B cell (primary cell): Measurements from ENCODE around the gene NIPAL4. TPM values are rescaled to one million over a fixed set of nuclear protein-coding genes. Genes with fewer than 3 reads are reported as not detected.

Experiments
- ATAC-seq: fragments of 200-7000 bp; cut with Tn5 transposase; one replicate; pipeline ENCODE4 v1.10.0; 2021; ENCODE audit warnings: low read depth, mild to moderate bottlenecking, moderate number of reproducible peaks, moderate library complexity
- CTCF ChIA-PET: fragments of 350-600 bp; sonication (Branson Sonifier 250); formaldehyde crosslinking; loops from one replicate; lab custom pipeline; 2021; ENCODE audit warnings: antibody characterized with exemption, inconsistent platforms; lab: Charles Lee
- POLR2A ChIA-PET: fragments of 350-600 bp; sonication (Branson Sonifier 250); formaldehyde crosslinking; loops from one replicate; lab custom pipeline; 2021; ENCODE audit warnings: antibody characterized with exemption; lab: Charles Lee
- DNase-seq: peaks from one replicate; pipeline ENCODE4 v3.0.0; 2013
- H2AFZ ChIP-seq: 2 replicates; pipeline ENCODE4 v1.6.1; 2012; ENCODE audit warnings: mild to moderate bottlenecking, low read depth, low read length; ENCODE audit not compliant: insufficient read depth, poor library complexity, severe bottlenecking
- H3K27ac ChIP-seq, 2 donors: 1 replicate in 1 of 2; 2 replicates in 1 of 2; pipeline ENCODE4 v1.5.1; 2012 to 2013; ENCODE audit warnings: low read length in 2 of 2, mild to moderate bottlenecking in 2 of 2, moderate library complexity in 1 of 2
- H3K27me3 ChIP-seq, 4 experiments: fragments of 200-600 bp in 1 of 4; sonication (generic) in 1 of 4; replicated peaks in 1 of 4; 1 replicate in 2 of 4; 2 replicates in 2 of 4; pipeline versions ENCODE4 v1.6.1 to v1.7.0; 2013 to 2016; ENCODE audit warnings: low read length in 3 of 4, mild to moderate bottlenecking in 2 of 4, mixed read lengths in 1 of 4, moderate library complexity in 1 of 4; ENCODE audit not compliant: insufficient read depth in 4 of 4, control insufficient read depth in 3 of 4; ENCODE audit errors: control extremely low read depth in 1 of 4
- H3K36me3 ChIP-seq, 2 experiments: replicated peaks in 1 of 2; 1 replicate in 1 of 2; 2 replicates in 1 of 2; pipeline versions ENCODE4 v1.6.1 to v1.7.1; 2013; ENCODE audit warnings: low read length in 1 of 2; ENCODE audit not compliant: insufficient read depth in 2 of 2, control insufficient read depth in 1 of 2; ENCODE audit errors: control extremely low read depth in 1 of 2, extremely low read depth in 1 of 2
- H3K4me1 ChIP-seq, 2 donors: fragments of 200-600 bp in 1 of 2; sonication (generic) in 1 of 2; 1 replicate in 1 of 2; 2 replicates in 1 of 2; pipeline versions ENCODE4 v1.5.1 to v1.6.1; 2013 to 2017; ENCODE audit warnings: low read length in 2 of 2; ENCODE audit not compliant: control insufficient read depth in 2 of 2, insufficient read depth in 2 of 2
- H3K4me2 ChIP-seq: replicated peaks from 2 replicates; pipeline ENCODE3; 2012; ENCODE audit warnings: mild to moderate bottlenecking, low read depth, low read length; ENCODE audit not compliant: poor library complexity, severe bottlenecking
- H3K4me3 ChIP-seq, 5 experiments: fragments of 200-600 bp in 1 of 5; sonication (generic) in 1 of 5; 1 replicate in 3 of 5; 2 replicates in 2 of 5; pipeline versions ENCODE4 v1.5.1 to v1.7.0; 2011 to 2016; ENCODE audit warnings: low read length in 4 of 5, mild to moderate bottlenecking in 4 of 5, low read depth in 2 of 5, control low read depth in 1 of 5, moderate library complexity in 1 of 5; ENCODE audit not compliant: insufficient read depth in 1 of 5; ENCODE audit errors: control extremely low read depth in 1 of 5, extremely low read depth in 1 of 5
- H3K79me2 ChIP-seq: fragments of 200-600 bp; sonication (generic); one replicate; pipeline ENCODE4 v1.6.0; 2016; ENCODE audit warnings: low read length; ENCODE audit not compliant: control insufficient read depth, insufficient read depth
- H3K9ac ChIP-seq: fragments of 200-600 bp; sonication (generic); 2 replicates; pipeline ENCODE4 v1.6.1; 2017; ENCODE audit warnings: mild to moderate bottlenecking, low read length, moderate library complexity
- H3K9me3 ChIP-seq, 3 donors: one replicate each; pipeline versions ENCODE4 v1.6.1 to v1.7.1; 2013; ENCODE audit warnings: low read length in 2 of 3; ENCODE audit not compliant: control insufficient read depth in 2 of 3, insufficient read depth in 1 of 3; ENCODE audit errors: control extremely low read depth in 1 of 3
- H4K20me1 ChIP-seq: 2 replicates; pipeline ENCODE4 v1.6.0; 2012; ENCODE audit warnings: mild to moderate bottlenecking, low read length; ENCODE audit not compliant: insufficient read depth, control insufficient read depth, poor library complexity, severe bottlenecking
- H3K27ac Mint-ChIP-seq: one replicate; pipeline ENCODE4 v1.8.0; 2021; ENCODE audit warnings: mixed read lengths
- H3K27me3 Mint-ChIP-seq: one replicate; pipeline ENCODE4 v1.8.0; 2021; ENCODE audit warnings: mixed read lengths
- H3K4me1 Mint-ChIP-seq: one replicate; pipeline ENCODE4 v1.8.0; 2021; ENCODE audit warnings: mixed read lengths
- H3K4me3 Mint-ChIP-seq: one replicate; pipeline ENCODE4 v1.8.0; 2021; ENCODE audit warnings: mixed read lengths
- H3K9me3 Mint-ChIP-seq: one replicate; pipeline ENCODE4 v1.8.0; 2022; ENCODE audit warnings: mixed read lengths; ENCODE audit not compliant: insufficient read depth
- EZH2 ChIP-seq: IDR thresholded peaks from 2 replicates; pipeline ENCODE4 v1.6.1; 2012; ENCODE audit warnings: borderline replicate concordance, low read depth, mild to moderate bottlenecking, moderate library complexity, low read length; ENCODE audit not compliant: insufficient read depth, poor library complexity, severe bottlenecking
- WGBS: methylation state at CpG from one replicate; pipeline ENCODE4 v1.1.5; 2013; ENCODE audit warnings: missing lambda C conversion rate; ENCODE audit not compliant: insufficient coverage; 5-methylcytosine and 5-hydroxymethylcytosine counted together
- intact Hi-C: fragments of 100-400 bp; cut with micrococcal nuclease; formaldehyde crosslinking; loops from one replicate; pipeline ENCODE4 v1.10.0; 2022
- polyA plus RNA-seq: library from polyadenylated mRNA; depleted of rRNA; stranded (reverse); fragments of >200 nt; gene quantifications from 2 replicates; pipeline ENCODE4 v1.2.3, GENCODE V29; 2012
- total RNA-seq, 2 donors: library from RNA; stranded (reverse); fragments of 120-200 nt in 1 of 2; gene quantifications; 1 replicate in 1 of 2; 2 replicates in 1 of 2; pipeline versions ENCODE4 v1.2.3 to v1.2.4, GENCODE V29; 2013 to 2022
- TF ChIP-seq, protein P1 (sequence below): fragments of 200-600 bp; IDR thresholded peaks from one replicate; pipeline ENCODE4 v1.8.0; 2022; ENCODE audit warnings: antibody characterized with exemption, mild to moderate bottlenecking

NIPAL4 gene
- total and polyA plus RNA-seq, 2 donors (not counting 1 experiment from before 2014, with no cell fraction given), result 4.6 to 6.4 TPM

GRCh38 chr5:157444224-157444623 is 15.8 kb upstream of the NIPAL4 start:
- H3K4me1 ChIP-seq, result no peaks in the 10 kb centered on the region
- no peaks in the 10 kb centered on the region for H3K36me3 ChIP-seq
- H4K20me1 ChIP-seq, result no peaks in the 10 kb centered on the region
- no peak overlapping the region for H3K4me3 ChIP-seq
- H3K27me3 Mint-ChIP-seq, result no peaks in the 10 kb centered on the region
- no peaks in the 10 kb centered on the region for H3K27me3 ChIP-seq
- no peak overlapping the region for H2AFZ ChIP-seq
- POLR2A ChIA-PET, result no interaction called here
- ATAC-seq (no peak), DNase-seq (no peak)
- no peaks in the 10 kb centered on the region for H3K79me2 ChIP-seq
- H3K27ac Mint-ChIP-seq, result no peak overlapping the region
- H3K9me3 Mint-ChIP-seq, result no peaks in the 10 kb centered on the region
- no peak overlapping the region for H3K9ac ChIP-seq
- WGBS, result no CpG with 5 or more reads among the region's 4 CpGs
- intact Hi-C loops, result no loop called here
- TF ChIP-seq, protein P1, sequence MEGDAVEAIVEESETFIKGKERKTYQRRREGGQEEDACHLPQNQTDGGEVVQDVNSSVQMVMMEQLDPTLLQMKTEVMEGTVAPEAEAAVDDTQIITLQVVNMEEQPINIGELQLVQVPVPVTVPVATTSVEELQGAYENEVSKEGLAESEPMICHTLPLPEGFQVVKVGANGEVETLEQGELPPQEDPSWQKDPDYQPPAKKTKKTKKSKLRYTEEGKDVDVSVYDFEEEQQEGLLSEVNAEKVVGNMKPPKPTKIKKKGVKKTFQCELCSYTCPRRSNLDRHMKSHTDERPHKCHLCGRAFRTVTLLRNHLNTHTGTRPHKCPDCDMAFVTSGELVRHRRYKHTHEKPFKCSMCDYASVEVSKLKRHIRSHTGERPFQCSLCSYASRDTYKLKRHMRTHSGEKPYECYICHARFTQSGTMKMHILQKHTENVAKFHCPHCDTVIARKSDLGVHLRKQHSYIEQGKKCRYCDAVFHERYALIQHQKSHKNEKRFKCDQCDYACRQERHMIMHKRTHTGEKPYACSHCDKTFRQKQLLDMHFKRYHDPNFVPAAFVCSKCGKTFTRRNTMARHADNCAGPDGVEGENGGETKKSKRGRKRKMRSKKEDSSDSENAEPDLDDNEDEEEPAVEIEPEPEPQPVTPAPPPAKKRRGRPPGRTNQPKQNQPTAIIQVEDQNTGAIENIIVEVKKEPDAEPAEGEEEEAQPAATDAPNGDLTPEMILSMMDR, result no peak
- no peak for TF ChIP-seq EZH2
- no peak overlapping the region for H3K27ac ChIP-seq
- no peak overlapping the region for H3K4me3 Mint-ChIP-seq
- no peaks in the 10 kb centered on the region for H3K9me3 ChIP-seq
- H3K4me1 Mint-ChIP-seq, result no peaks in the 10 kb centered on the region
- H3K4me2 ChIP-seq, result no peak overlapping the region
- CTCF ChIA-PET, result interaction anchor here (0.7 to 0.8 kb wide), 2 partner anchors 12 to 300 kb away, joined by 3 read pairs; no protein-coding TSS in a partner anchor

- no peak overlapping the region for H3K4me2 ChIP-seq
- no peak overlapping the region for H3K9ac ChIP-seq
- no peak overlapping the region for H2AFZ ChIP-seq
- CTCF ChIA-PET, result interaction anchor here (0.5 kb wide), 1 partner anchor 271 kb away, joined by 4 read pairs; no protein-coding TSS in a partner anchor
- no peaks in the 10 kb centered on the region for H3K27me3 ChIP-seq
- ATAC-seq, result no peak
- H3K4me3 Mint-ChIP-seq, result no peak overlapping the region
- H3K27me3 Mint-ChIP-seq, result no peaks in the 10 kb centered on the region
- no peak for TF ChIP-seq EZH2
- TF ChIP-seq, protein P1, result no peak
- H3K27ac Mint-ChIP-seq, result no peak overlapping the region
- no peaks in the 10 kb centered on the region for H3K79me2 ChIP-seq
- DNase-seq, result no peak
- POLR2A ChIA-PET, result no interaction called here
- H3K4me1 Mint-ChIP-seq, result peaks cover 4% of the 10 kb centered on the region
- no CpG with 5 or more reads among the region's 5 CpGs for WGBS
- no peaks in the 10 kb centered on the region for H3K9me3 ChIP-seq
- H3K4me1 ChIP-seq, result peaks cover 0 to 6% of the 10 kb centered on the region in 2 donors
- intact Hi-C loops, result no loop called here
- no peak overlapping the region for H3K27ac ChIP-seq
- H4K20me1 ChIP-seq, result no peaks in the 10 kb centered on the region
- no peak overlapping the region for H3K4me3 ChIP-seq
- no peaks in the 10 kb centered on the region for H3K9me3 Mint-ChIP-seq
- H3K36me3 ChIP-seq, result no peaks in the 10 kb centered on the region
Observed at GRCh38 chr5:157445745-157446411, 14.1 kb upstream of the NIPAL4 start.
